HepG2 (cell line): ENCODE data around the gene HIGD1A. TPM values are rescaled to one million over a fixed set of nuclear protein-coding genes. Genes with fewer than 3 reads are reported as not detected.

Source experiments
- polyA plus RNA-seq, 8 experiments: library from polyadenylated mRNA; depleted of rRNA in 3 of 8; stranded (reverse) in 7 of 8; unstranded in 1 of 8; fragments of >200 nt; fragmentation: Illumina TruSeq in 4 of 8; extraction: Trizol in 4 of 8; gene quantifications; 2 replicates each; pipeline versions ENCODE4 v1.2.1 to v1.2.3, GENCODE V29; 2011 to 2016; ENCODE audit warnings: low read depth in 4 of 8, missing spikeins in 1 of 8, mixed read lengths in 1 of 8; ENCODE audit not compliant: insufficient read depth in 1 of 8
- small RNA-seq, 3 experiments: library from RNA; depleted of rRNA; stranded (forward); fragments of <200 nt; gene quantifications; one replicate each; pipeline ENCODE3, GENCODE V24; 2012; ENCODE audit warnings: low read depth in 2 of 3, low replicate concordance in 1 of 3; ENCODE audit not compliant: insufficient read length in 3 of 3, insufficient read depth in 2 of 3
- total RNA-seq, 5 experiments: library from RNA; depleted of rRNA; stranded (reverse); fragments of >200 nt; fragmentation: Illumina TruSeq; extraction: Trizol; gene quantifications; 2 replicates each; pipeline ENCODE4 v1.2.3, GENCODE V29; 2016; ENCODE audit warnings: low read depth in 1 of 5

Gene HIGD1A
- total and polyA plus RNA-seq, 2 of the 13 experiments (the other 11 are each of a cell fraction or from before 2014, with no cell fraction given), result 222 to 253 TPM

Small RNA genes within 50 kb of the gene (small RNA-seq; reads per million reads assigned to genes)
- gene CCDC13, result 0 reads per million in 3 experiments

Other genes starting within 250 kb of the HIGD1A start
- gene SEC22C, start 222.5 kb downstream of the HIGD1A start, total RNA-seq (2016; rRNA removed; fragmentation: Illumina TruSeq; extraction: Trizol), result 38.4 and 40.0 TPM in 2 replicates
- gene SEC22C, start 222.5 kb downstream of the HIGD1A start, polyA plus RNA-seq (2011; rRNA removed), result 20.0 and 21.9 TPM in 2 replicates
- 53.1 and 79.3 TPM in 2 replicates for gene SS18L2, start 213.6 kb downstream of the HIGD1A start, total RNA-seq (2016; rRNA removed; fragmentation: Illumina TruSeq; extraction: Trizol)
- gene SS18L2, start 213.6 kb downstream of the HIGD1A start, polyA plus RNA-seq (2011; rRNA removed), result 31.1 and 38.7 TPM in 2 replicates
- 24.9 and 59.6 TPM in 2 replicates for gene NKTR, start 203.8 kb downstream of the HIGD1A start, total RNA-seq (2016; rRNA removed; fragmentation: Illumina TruSeq; extraction: Trizol)
- gene NKTR, start 203.8 kb downstream of the HIGD1A start, polyA plus RNA-seq (2011; rRNA removed), result 35.0 and 41.3 TPM in 2 replicates
- 1.4 and 3.1 TPM in 2 replicates for gene ZBTB47, start 150.8 kb downstream of the HIGD1A start, total RNA-seq (2016; rRNA removed; fragmentation: Illumina TruSeq; extraction: Trizol)
- 1.5 and 2.4 TPM in 2 replicates for gene ZBTB47, start 150.8 kb downstream of the HIGD1A start, polyA plus RNA-seq (2011; rRNA removed)
- gene KLHL40, start 119.0 kb downstream of the HIGD1A start, total RNA-seq (2016; rRNA removed; fragmentation: Illumina TruSeq; extraction: Trizol), result not detected in 2 replicates
- not detected in 2 replicates for gene KLHL40, start 119.0 kb downstream of the HIGD1A start, polyA plus RNA-seq (2011; rRNA removed)
- gene HHATL, start 101.7 kb downstream of the HIGD1A start, total RNA-seq (2016; rRNA removed; fragmentation: Illumina TruSeq; extraction: Trizol), result not detected in 2 replicates
- gene HHATL, start 101.7 kb downstream of the HIGD1A start, polyA plus RNA-seq (2011; rRNA removed), result 0.04 and 0.26 TPM in 2 replicates
- gene CCDC13, start 31.2 kb downstream of the HIGD1A start, total RNA-seq (2016; rRNA removed; fragmentation: Illumina TruSeq; extraction: Trizol), result 0.22 TPM in 1 of 2 replicates, not detected in the other
- gene CCDC13, start 31.2 kb downstream of the HIGD1A start, polyA plus RNA-seq (2011; rRNA removed), result 0.51 and 0.68 TPM in 2 replicates
- gene ACKR2, start 5.0 kb upstream of the HIGD1A start, total RNA-seq (2016; rRNA removed; fragmentation: Illumina TruSeq; extraction: Trizol), result 1.1 TPM in 2 replicates
- gene ACKR2, start 5.0 kb upstream of the HIGD1A start, polyA plus RNA-seq (2011; rRNA removed), result 1.9 and 2.6 TPM in 2 replicates
- 0.58 and 0.90 TPM in 2 replicates for gene CYP8B1, start 71.4 kb upstream of the HIGD1A start, total RNA-seq (2016; rRNA removed; fragmentation: Illumina TruSeq; extraction: Trizol)
- 2.0 and 2.8 TPM in 2 replicates for gene CYP8B1, start 71.4 kb upstream of the HIGD1A start, polyA plus RNA-seq (2011; rRNA removed)
- not detected in 2 replicates for gene ZNF662, start 101.7 kb upstream of the HIGD1A start, total RNA-seq (2016; rRNA removed; fragmentation: Illumina TruSeq; extraction: Trizol)
- gene ZNF662, start 101.7 kb upstream of the HIGD1A start, polyA plus RNA-seq (2011; rRNA removed), result 0.05 TPM in 1 of 2 replicates, not detected in the other
- gene GASK1A, start 174.8 kb upstream of the HIGD1A start, total RNA-seq (2016; rRNA removed; fragmentation: Illumina TruSeq; extraction: Trizol), result not detected in 2 replicates
- not detected in 2 replicates for gene GASK1A, start 174.8 kb upstream of the HIGD1A start, polyA plus RNA-seq (2011; rRNA removed)